ENCODE data around the gene GPT2. TPM values are rescaled to one million over a fixed set of nuclear protein-coding genes. Genes with fewer than 3 reads are reported as not detected.

GPT2 gene
- total and polyA plus RNA-seq, 2 donors (not counting 1 experiment from before 2014, with no cell fraction given): 5.8 to 16.3 TPM

DNA sequence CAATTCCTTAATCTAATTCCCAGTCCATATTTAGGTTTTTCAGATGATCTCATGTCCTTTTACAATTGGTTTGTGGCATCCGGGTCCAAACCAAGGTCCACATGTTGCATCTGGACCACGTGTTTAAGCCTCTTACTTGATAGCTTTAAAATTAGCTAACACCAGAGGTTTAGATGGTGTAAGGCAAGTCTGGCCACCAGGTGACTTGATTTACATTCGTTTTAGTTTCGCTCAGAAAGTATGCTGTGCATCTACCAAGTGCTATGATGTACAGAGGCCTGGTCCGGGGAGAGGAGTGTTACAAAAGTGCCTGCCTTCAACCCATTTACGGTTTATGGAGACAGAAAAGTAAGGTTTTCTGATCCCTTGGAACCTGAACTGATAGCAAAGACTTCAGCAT is 90.2 kb downstream of the GPT2 start:
- H3K4me2 ChIP-seq (ENCODE audit: extremely low read depth, insufficient read depth, low read length): peak overlapping the region; percentile 87
- no peaks in the 10 kb centered on the region for H4K20me1 ChIP-seq (ENCODE audit: control insufficient read depth, extremely low read depth, insufficient read depth, low read length)
- peak overlapping the region; percentile 69 for H2AFZ ChIP-seq (ENCODE audit: low read length)
- peak overlapping the region; percentile 98 for H3K9ac ChIP-seq (ENCODE audit: insufficient read depth, low read length)
- TF ChIP-seq, protein P1, sequence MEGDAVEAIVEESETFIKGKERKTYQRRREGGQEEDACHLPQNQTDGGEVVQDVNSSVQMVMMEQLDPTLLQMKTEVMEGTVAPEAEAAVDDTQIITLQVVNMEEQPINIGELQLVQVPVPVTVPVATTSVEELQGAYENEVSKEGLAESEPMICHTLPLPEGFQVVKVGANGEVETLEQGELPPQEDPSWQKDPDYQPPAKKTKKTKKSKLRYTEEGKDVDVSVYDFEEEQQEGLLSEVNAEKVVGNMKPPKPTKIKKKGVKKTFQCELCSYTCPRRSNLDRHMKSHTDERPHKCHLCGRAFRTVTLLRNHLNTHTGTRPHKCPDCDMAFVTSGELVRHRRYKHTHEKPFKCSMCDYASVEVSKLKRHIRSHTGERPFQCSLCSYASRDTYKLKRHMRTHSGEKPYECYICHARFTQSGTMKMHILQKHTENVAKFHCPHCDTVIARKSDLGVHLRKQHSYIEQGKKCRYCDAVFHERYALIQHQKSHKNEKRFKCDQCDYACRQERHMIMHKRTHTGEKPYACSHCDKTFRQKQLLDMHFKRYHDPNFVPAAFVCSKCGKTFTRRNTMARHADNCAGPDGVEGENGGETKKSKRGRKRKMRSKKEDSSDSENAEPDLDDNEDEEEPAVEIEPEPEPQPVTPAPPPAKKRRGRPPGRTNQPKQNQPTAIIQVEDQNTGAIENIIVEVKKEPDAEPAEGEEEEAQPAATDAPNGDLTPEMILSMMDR (conservative IDR thresholded peaks at IDR 0.05 in 1 of 2, IDR thresholded peaks at IDR 0.05 in 1 of 2; ENCODE audit: low read depth in 1 of 2, low read length in 2 of 2): no peak
- no peak for TF ChIP-seq EZH2 (IDR thresholded peaks at IDR 0.05; ENCODE audit: low read length, missing control alignments)
- H3K4me3 ChIP-seq (replicated peaks in 1 of 4; ENCODE audit: control extremely low read depth in 1 of 4, insufficient read depth in 1 of 4, low read depth in 3 of 4, low read length in 4 of 4): peak overlapping the region; percentile 66 to 92 (median 77)
- no peaks in the 10 kb centered on the region for H3K9me3 ChIP-seq (ENCODE audit: control insufficient read depth, insufficient read depth, low read depth, low read length)
- H3K27ac ChIP-seq (ENCODE audit: insufficient read depth, low read length): peak overlapping the region; percentile 93
- DNase-seq (ENCODE audit: low read depth in 2 of 2): peak; percentile 9 to 15
- H3K4me1 ChIP-seq (ENCODE audit: control insufficient read depth, extremely low read depth, insufficient read depth, low read length): no peaks in the 10 kb centered on the region
- no peaks in the 10 kb centered on the region for H3K36me3 ChIP-seq (ENCODE audit: control insufficient read depth, insufficient read depth, low read length)
- H3K79me2 ChIP-seq (ENCODE audit: control insufficient read depth, insufficient read depth, low read length): peaks cover 30% of the 10 kb centered on the region
- H3K27me3 ChIP-seq (ENCODE audit: control insufficient read depth, insufficient read depth, low read length): no peaks in the 10 kb centered on the region

- Histone ChIP-seq H3K4me2 (ENCODE audit: extremely low read depth, insufficient read depth, low read length) (no peak overlapping the region), H3K79me2 (ENCODE audit: control insufficient read depth, insufficient read depth, low read length) (peaks cover 27% of the 10 kb centered on the region), H3K9ac (ENCODE audit: insufficient read depth, low read length) (no peak overlapping the region), H2AFZ (ENCODE audit: low read length) (no peak overlapping the region), H4K20me1 (ENCODE audit: control insufficient read depth, extremely low read depth, insufficient read depth, low read length) (no peaks in the 10 kb centered on the region), H3K4me3 (replicated peaks in 1 of 4; ENCODE audit: control extremely low read depth in 1 of 4, insufficient read depth in 1 of 4, low read depth in 3 of 4, low read length in 4 of 4) (no peak overlapping the region), H3K36me3 (ENCODE audit: control insufficient read depth, insufficient read depth, low read length) (no peaks in the 10 kb centered on the region), H3K27ac (ENCODE audit: insufficient read depth, low read length) (no peak overlapping the region), H3K27me3 (ENCODE audit: control insufficient read depth, insufficient read depth, low read length) (no peaks in the 10 kb centered on the region), H3K4me1 (ENCODE audit: control insufficient read depth, extremely low read depth, insufficient read depth, low read length) (no peaks in the 10 kb centered on the region), H3K9me3 (ENCODE audit: control insufficient read depth, insufficient read depth, low read depth, low read length) (no peaks in the 10 kb centered on the region)
- DNase-seq (ENCODE audit: low read depth in 2 of 2): no peak
- TF ChIP-seq EZH2 (IDR thresholded peaks at IDR 0.05; ENCODE audit: low read length, missing control alignments): no peak
- TF ChIP-seq, protein P1 (conservative IDR thresholded peaks at IDR 0.05 in 1 of 2, IDR thresholded peaks at IDR 0.05 in 1 of 2; ENCODE audit: low read depth in 1 of 2, low read length in 2 of 2): no peak
These were observed 91.0 kb downstream of the GPT2 start for GRCh38 chr16:46975165-46975564.

- H3K79me2 ChIP-seq (ENCODE audit: control insufficient read depth, insufficient read depth, low read length): peaks cover 22% of the 10 kb centered on the region
- H3K9ac ChIP-seq (ENCODE audit: insufficient read depth, low read length): no peak overlapping the region
- no peaks in the 10 kb centered on the region for H3K9me3 ChIP-seq (ENCODE audit: control insufficient read depth, insufficient read depth, low read depth, low read length)
- H3K27me3 ChIP-seq (ENCODE audit: control insufficient read depth, insufficient read depth, low read length): no peaks in the 10 kb centered on the region
- TF ChIP-seq, protein P1 (conservative IDR thresholded peaks at IDR 0.05 in 1 of 2, IDR thresholded peaks at IDR 0.05 in 1 of 2; ENCODE audit: low read depth in 1 of 2, low read length in 2 of 2): no peak
- TF ChIP-seq EZH2 (IDR thresholded peaks at IDR 0.05; ENCODE audit: low read length, missing control alignments): no peak
- H3K4me2 ChIP-seq (ENCODE audit: extremely low read depth, insufficient read depth, low read length): no peak overlapping the region
- H3K27ac ChIP-seq (ENCODE audit: insufficient read depth, low read length): no peak overlapping the region
- no peaks in the 10 kb centered on the region for H3K4me1 ChIP-seq (ENCODE audit: control insufficient read depth, extremely low read depth, insufficient read depth, low read length)
- H2AFZ ChIP-seq (ENCODE audit: low read length): no peak overlapping the region
- no peaks in the 10 kb centered on the region for H3K36me3 ChIP-seq (ENCODE audit: control insufficient read depth, insufficient read depth, low read length)
- no peaks in the 10 kb centered on the region for H4K20me1 ChIP-seq (ENCODE audit: control insufficient read depth, extremely low read depth, insufficient read depth, low read length)
- no peak overlapping the region for H3K4me3 ChIP-seq (replicated peaks in 1 of 4; ENCODE audit: control extremely low read depth in 1 of 4, insufficient read depth in 1 of 4, low read depth in 3 of 4, low read length in 4 of 4)
- DNase-seq (ENCODE audit: low read depth in 2 of 2): no peak
These were observed 91.8 kb downstream of the GPT2 start for GRCh38 chr16:46975908-46976470.

Data from fibroblast of lung (primary cell).